ENCODE results near the gene BTRC.

The BTRC gene

GRCh38 chr10:101493249-101493648, 139.3 kb downstream of the BTRC start:
- no peak overlapping the region for H3K27ac ChIP-seq (replicated peaks)
- no peak for TF ChIP-seq SPI1 (IDR thresholded peaks at IDR 0.05; ENCODE audit: borderline replicate concordance, low read depth)
- TF ChIP-seq GABPA (IDR thresholded peaks at IDR 0.05; ENCODE audit: low read depth) = no peak
- TF ChIP-seq REST (IDR thresholded peaks at IDR 0.05; ENCODE audit: insufficient replicate concordance, low read depth) = no peak
- TF ChIP-seq POLR2AphosphoS5 (IDR thresholded peaks at IDR 0.05; ENCODE audit: low read depth) = no peak
- TF ChIP-seq CTCF (IDR thresholded peaks at IDR 0.05; ENCODE audit: insufficient read depth, low read length) = no peak

DNA sequence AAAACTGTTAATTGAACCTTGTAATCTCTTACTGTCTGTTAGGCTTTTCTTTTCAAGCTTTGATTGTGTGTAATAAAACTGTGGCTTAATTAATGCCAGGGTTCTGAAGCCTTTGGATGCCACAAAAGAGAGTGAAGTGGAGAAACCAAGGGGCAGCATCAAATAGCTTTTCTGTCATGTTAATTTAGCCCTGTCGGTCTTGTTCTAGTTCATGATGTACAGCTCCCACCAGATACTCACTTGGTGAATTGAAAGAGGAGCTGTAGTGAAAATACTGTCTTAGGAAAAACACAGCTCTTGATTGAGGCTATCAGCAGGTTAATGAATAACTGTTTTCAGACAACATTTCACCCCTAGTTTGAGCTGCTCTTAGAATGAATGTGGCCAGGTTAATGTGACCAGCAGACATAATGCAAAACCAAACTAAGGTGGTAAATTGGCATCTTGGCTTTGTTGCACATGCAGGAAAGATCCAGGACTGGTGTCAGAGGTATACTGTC, 139.9 kb downstream of the BTRC start:
- DNase-seq (ENCODE audit: low read depth in 1 of 2, low spot score in 1 of 2) = no peak
- no peaks in the 10 kb centered on the region for H3K27me3 ChIP-seq (ENCODE audit: insufficient read depth, poor library complexity, severe bottlenecking)
- no peak overlapping the region for H3K27ac ChIP-seq (replicated peaks)
- H3K4me3 ChIP-seq (replicated peaks; ENCODE audit: insufficient read depth, low read length) = no peak overlapping the region
- TF ChIP-seq GABPA (IDR thresholded peaks at IDR 0.05; ENCODE audit: low read depth) = no peak

More at GRCh38 chr10:101493249-101493648, 139.3 kb downstream of the BTRC start:
- no peak for DNase-seq (ENCODE audit: low read depth in 1 of 2, low spot score in 1 of 2)
- Histone ChIP-seq H3K4me3 (replicated peaks; ENCODE audit: insufficient read depth, low read length) (no peak overlapping the region), H3K27me3 (ENCODE audit: insufficient read depth, poor library complexity, severe bottlenecking) (no peaks in the 10 kb centered on the region)

GRCh38 chr10:101494650-101495049, 140.7 kb downstream of the BTRC start:
- Histone ChIP-seq H3K27me3 (ENCODE audit: insufficient read depth, poor library complexity, severe bottlenecking) (no peaks in the 10 kb centered on the region), H3K27ac (replicated peaks) (no peak overlapping the region), H3K4me3 (replicated peaks; ENCODE audit: insufficient read depth, low read length) (no peak overlapping the region)
- TF ChIP-seq SPI1 (IDR thresholded peaks at IDR 0.05; ENCODE audit: borderline replicate concordance, low read depth) (no peak), REST (IDR thresholded peaks at IDR 0.05; ENCODE audit: insufficient replicate concordance, low read depth) (no peak), CTCF (IDR thresholded peaks at IDR 0.05; ENCODE audit: insufficient read depth, low read length) (no peak), POLR2AphosphoS5 (IDR thresholded peaks at IDR 0.05; ENCODE audit: low read depth) (no peak), GABPA (IDR thresholded peaks at IDR 0.05; ENCODE audit: low read depth) (no peak)
- DNase-seq (ENCODE audit: low read depth in 1 of 2, low spot score in 1 of 2) = no peak

DNA sequence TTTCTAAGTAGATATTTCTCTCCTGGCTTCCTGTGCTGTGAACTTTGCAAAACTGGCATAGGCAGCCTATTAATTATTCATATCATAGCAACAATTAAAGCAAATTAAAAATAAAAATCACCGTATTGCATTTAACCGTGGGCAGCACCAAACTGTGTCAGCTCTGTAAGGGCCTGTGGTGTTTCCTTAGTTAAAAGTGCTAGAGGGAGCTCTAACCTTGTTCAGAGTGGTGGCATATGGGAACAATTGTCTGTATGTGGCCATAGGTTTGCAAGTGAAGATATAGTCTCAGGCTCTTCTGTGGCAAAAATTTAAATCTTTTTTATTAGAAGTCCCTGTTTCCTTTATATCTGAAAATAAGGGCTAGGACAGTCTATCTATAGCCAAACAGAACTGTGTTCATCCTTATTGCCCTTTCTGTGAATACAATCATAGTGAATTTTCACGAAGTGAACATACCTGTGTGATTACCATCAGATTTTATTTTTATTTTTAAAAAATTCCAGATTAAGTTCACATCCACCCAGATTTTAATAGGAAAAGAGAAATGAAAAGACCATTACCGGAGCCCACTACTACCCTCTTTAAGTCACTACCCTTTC, 141.5 kb downstream of the BTRC start:
- DNase-seq (ENCODE audit: low read depth in 1 of 2, low spot score in 1 of 2) = no peak
- no peak overlapping the region for H3K27ac ChIP-seq (replicated peaks)
- TF ChIP-seq POLR2AphosphoS5 (IDR thresholded peaks at IDR 0.05; ENCODE audit: low read depth) = no peak
- no peak for TF ChIP-seq REST (IDR thresholded peaks at IDR 0.05; ENCODE audit: insufficient replicate concordance, low read depth)
- no peak for TF ChIP-seq GABPA (IDR thresholded peaks at IDR 0.05; ENCODE audit: low read depth)
- no peak for TF ChIP-seq SPI1 (IDR thresholded peaks at IDR 0.05; ENCODE audit: borderline replicate concordance, low read depth)
- no peak for TF ChIP-seq CTCF (IDR thresholded peaks at IDR 0.05; ENCODE audit: insufficient read depth, low read length)
- H3K4me3 ChIP-seq (replicated peaks; ENCODE audit: insufficient read depth, low read length) = no peak overlapping the region
- H3K27me3 ChIP-seq (ENCODE audit: insufficient read depth, poor library complexity, severe bottlenecking) = no peaks in the 10 kb centered on the region

Measured in HL-60 (cell line).